ENCODE results near the gene NRXN3.

Gene NRXN3

GRCh38 chr14:79555429-79555828, 1385.3 kb downstream of the NRXN3 start:
- no peak overlapping the region for H3K4me3 ChIP-seq (ENCODE audit: low read length)
- DNase-seq (ENCODE audit: low read depth, low spot score) = no peak

GRCh38 chr14:79557309-79557708, 1387.1 kb downstream of the NRXN3 start:
- no peak for DNase-seq (ENCODE audit: low read depth, low spot score)
- no peak overlapping the region for H3K4me3 ChIP-seq (ENCODE audit: low read length)

- H3K4me3 ChIP-seq (ENCODE audit: low read length) = no peak overlapping the region
Observed at GRCh38 chr14:79562185-79562584, 1392.0 kb downstream of the NRXN3 start.

GRCh38 chr14:79564371-79564770, 1394.2 kb downstream of the NRXN3 start:
- no peak for DNase-seq (ENCODE audit: low read depth, low spot score)
- no peak overlapping the region for H3K4me3 ChIP-seq (ENCODE audit: low read length)

More at GRCh38 chr14:79562185-79562584, 1392.0 kb downstream of the NRXN3 start:
- DNase-seq (ENCODE audit: low read depth, low spot score) = no peak

- no peak overlapping the region for H3K4me3 ChIP-seq (ENCODE audit: low read length)
- no peak for DNase-seq (ENCODE audit: low read depth, low spot score)
Observed at GRCh38 chr14:79567306-79567705, 1397.1 kb downstream of the NRXN3 start.

GRCh38 chr14:79568594-79568993, 1398.4 kb downstream of the NRXN3 start:
- DNase-seq (ENCODE audit: low read depth, low spot score) = no peak
- H3K4me3 ChIP-seq (ENCODE audit: low read length) = no peak overlapping the region

- no peak for DNase-seq (ENCODE audit: low read depth, low spot score)
- no peak overlapping the region for H3K4me3 ChIP-seq (ENCODE audit: low read length)
Observed at GRCh38 chr14:79569072-79569471, 1398.9 kb downstream of the NRXN3 start.

- DNase-seq (ENCODE audit: low read depth, low spot score) = no peak
- no peak overlapping the region for H3K4me3 ChIP-seq (ENCODE audit: low read length)
Observed at GRCh38 chr14:79570648-79571047, 1400.5 kb downstream of the NRXN3 start.

GRCh38 chr14:79571366-79571765, 1401.2 kb downstream of the NRXN3 start:
- DNase-seq (ENCODE audit: low read depth, low spot score) = no peak
- H3K4me3 ChIP-seq (ENCODE audit: low read length) = no peak overlapping the region

- DNase-seq (ENCODE audit: low read depth, low spot score) = no peak
- H3K4me3 ChIP-seq (ENCODE audit: low read length) = no peak overlapping the region
Observed at GRCh38 chr14:79573486-79573885, 1403.3 kb downstream of the NRXN3 start.

- no peak for DNase-seq (ENCODE audit: low read depth, low spot score)
- no peak overlapping the region for H3K4me3 ChIP-seq (ENCODE audit: low read length)
Observed at GRCh38 chr14:79575032-79575431, 1404.9 kb downstream of the NRXN3 start.

- DNase-seq (ENCODE audit: low read depth, low spot score) = no peak
- H3K4me3 ChIP-seq (ENCODE audit: low read length) = no peak overlapping the region
Observed at GRCh38 chr14:79576424-79576823, 1406.3 kb downstream of the NRXN3 start.

- DNase-seq (ENCODE audit: low read depth, low spot score) = no peak
- H3K4me3 ChIP-seq (ENCODE audit: low read length) = no peak overlapping the region
Observed at GRCh38 chr14:79578470-79578869, 1408.3 kb downstream of the NRXN3 start.

GRCh38 chr14:79580414-79580813, 1410.2 kb downstream of the NRXN3 start:
- DNase-seq (ENCODE audit: low read depth, low spot score) = no peak
- H3K4me3 ChIP-seq (ENCODE audit: low read length) = no peak overlapping the region

- no peak for DNase-seq (ENCODE audit: low read depth, low spot score)
- no peak overlapping the region for H3K4me3 ChIP-seq (ENCODE audit: low read length)
Observed at GRCh38 chr14:79580906-79581305, 1410.7 kb downstream of the NRXN3 start.

- no peak overlapping the region for H3K4me3 ChIP-seq (ENCODE audit: low read length)
- DNase-seq (ENCODE audit: low read depth, low spot score) = no peak
Observed at GRCh38 chr14:79581912-79582576, 1411.9 kb downstream of the NRXN3 start.

GRCh38 chr14:79583738-79584408, 1413.7 kb downstream of the NRXN3 start:
- no peak overlapping the region for H3K4me3 ChIP-seq (ENCODE audit: low read length)
- no peak for DNase-seq (ENCODE audit: low read depth, low spot score)

GRCh38 chr14:79584679-79585078, 1414.5 kb downstream of the NRXN3 start:
- no peak for DNase-seq (ENCODE audit: low read depth, low spot score)
- no peak overlapping the region for H3K4me3 ChIP-seq (ENCODE audit: low read length)

GRCh38 chr14:79585845-79586244, 1415.7 kb downstream of the NRXN3 start:
- no peak for DNase-seq (ENCODE audit: low read depth, low spot score)
- no peak overlapping the region for H3K4me3 ChIP-seq (ENCODE audit: low read length)

GRCh38 chr14:79586416-79586815, 1416.2 kb downstream of the NRXN3 start:
- DNase-seq (ENCODE audit: low read depth, low spot score) = no peak
- no peak overlapping the region for H3K4me3 ChIP-seq (ENCODE audit: low read length)
